ENCODE results near the gene ANKS1A. TPM values are rescaled to one million over a fixed set of nuclear protein-coding genes. Genes with fewer than 3 reads are reported as not detected.

Gene ANKS1A
- polyA plus RNA-seq, 3 donors = 1.7 to 8.0 (median 3.1) TPM

- TF ChIP-seq CTCF (IDR thresholded peaks at IDR 0.05) = no peak
- Histone ChIP-seq H3K4me1 (ENCODE audit: control insufficient read depth in 1 of 2, insufficient read depth in 2 of 2, low read length in 2 of 2) (peaks cover 33 to 45% of the 10 kb centered on the region in 2 donors), H3K4me3 (replicated peaks in 1 of 3; ENCODE audit: low read depth in 2 of 3, low read length in 3 of 3) (no peak overlapping the region), H3K27me3 (ENCODE audit: control insufficient read depth in 2 of 2, insufficient read depth in 2 of 2, low read length in 2 of 2) (no peaks in the 10 kb centered on the region), H3K9ac (ENCODE audit: insufficient read depth, low read length, poor library complexity, severe bottlenecking) (no peak overlapping the region), H3K9me3 (replicated peaks in 1 of 2; ENCODE audit: control insufficient read depth in 1 of 2, insufficient read depth in 1 of 2, low read length in 2 of 2) (no peaks in the 10 kb centered on the region), H2AFZ (ENCODE audit: insufficient read depth, low read depth, low read length, poor library complexity, severe bottlenecking) (no peak overlapping the region), H3K79me2 (ENCODE audit: insufficient read depth, low read length) (peaks cover 4% of the 10 kb centered on the region), H4K20me1 (ENCODE audit: insufficient read depth, low read length) (no peaks in the 10 kb centered on the region), H3K27ac (ENCODE audit: low read depth in 1 of 2, low read length in 2 of 2) (no peak overlapping the region), H3K4me2 (replicated peaks; ENCODE audit: extremely low read depth, low read length, poor library complexity, severe bottlenecking) (no peak overlapping the region), H3K36me3 (replicated peaks in 1 of 2; ENCODE audit: control insufficient read depth in 1 of 2, insufficient read depth in 2 of 2, low read length in 2 of 2) (peaks cover 17 to 41% of the 10 kb centered on the region in 2 donors)
- no peak for DNase-seq
- peak overlapping the region in 3 of 7 donors; percentile 6 to 77 (median 32) for H3K27ac Mint-ChIP-seq
- intact Hi-C loops (cut with micrococcal nuclease) = no loop called here
- no CpG with 5 or more reads among the region's 7 CpGs for WGBS (ENCODE audit: insufficient coverage)
- H3K27me3 Mint-ChIP-seq (ENCODE audit: low read depth in 3 of 3) = peaks cover 0 to 2% (median 0%) of the 10 kb centered on the region in 3 donors
- H3K4me1 Mint-ChIP-seq = peaks cover 9% of the 10 kb centered on the region
- no peak overlapping the region for H3K4me3 Mint-ChIP-seq
- H3K9me3 Mint-ChIP-seq = no peaks in the 10 kb centered on the region
- peaks cover 33 to 39% of the 10 kb centered on the region in 2 donors for H3K36me3 Mint-ChIP-seq
Measured at GRCh38 chr6:35051997-35052583, 163.0 kb downstream of the ANKS1A start.

GRCh38 chr6:35052694-35053565, 163.9 kb downstream of the ANKS1A start:
- peak in 2 of 3 donors; percentile 12 to 27 for DNase-seq
- Histone ChIP-seq H3K4me2 (replicated peaks; ENCODE audit: extremely low read depth, low read length, poor library complexity, severe bottlenecking) (no peak overlapping the region), H3K9ac (ENCODE audit: insufficient read depth, low read length, poor library complexity, severe bottlenecking) (no peak overlapping the region), H3K9me3 (replicated peaks in 1 of 2; ENCODE audit: control insufficient read depth in 1 of 2, insufficient read depth in 1 of 2, low read length in 2 of 2) (no peaks in the 10 kb centered on the region), H3K36me3 (replicated peaks in 1 of 2; ENCODE audit: control insufficient read depth in 1 of 2, insufficient read depth in 2 of 2, low read length in 2 of 2) (peaks cover 17 to 50% of the 10 kb centered on the region in 2 donors), H4K20me1 (ENCODE audit: insufficient read depth, low read length) (no peaks in the 10 kb centered on the region), H2AFZ (ENCODE audit: insufficient read depth, low read depth, low read length, poor library complexity, severe bottlenecking) (no peak overlapping the region), H3K4me3 (replicated peaks in 1 of 3; ENCODE audit: low read depth in 2 of 3, low read length in 3 of 3) (no peak overlapping the region), H3K4me1 (ENCODE audit: control insufficient read depth in 1 of 2, insufficient read depth in 2 of 2, low read length in 2 of 2) (peaks cover 24 to 37% of the 10 kb centered on the region in 2 donors), H3K27me3 (ENCODE audit: control insufficient read depth in 2 of 2, insufficient read depth in 2 of 2, low read length in 2 of 2) (no peaks in the 10 kb centered on the region), H3K27ac (ENCODE audit: low read depth in 1 of 2, low read length in 2 of 2) (peak overlapping the region in 1 of 2 donors; percentile 38), H3K79me2 (ENCODE audit: insufficient read depth, low read length) (peaks cover 4% of the 10 kb centered on the region)
- 44% methylated on average over 7 of the region's 9 CpGs for WGBS (ENCODE audit: insufficient coverage)
- Mint-ChIP-seq H3K27me3 (ENCODE audit: low read depth in 3 of 3) (peaks cover 0 to 2% (median 2%) of the 10 kb centered on the region in 3 donors), H3K4me3 (no peak overlapping the region), H3K27ac (peak overlapping the region in 3 of 7 donors; percentile 25 to 63 (median 46)), H3K9me3 (no peaks in the 10 kb centered on the region), H3K36me3 (peaks cover 39 to 47% of the 10 kb centered on the region in 2 donors), H3K4me1 (peaks cover 11% of the 10 kb centered on the region)
- intact Hi-C loops (cut with micrococcal nuclease) = no loop called here
- TF ChIP-seq CTCF (IDR thresholded peaks at IDR 0.05) = no peak

All from CD14-positive monocyte (primary cell).